Thymus (tissue), 11 donors: Measurements from ENCODE around the gene ALCAM. TPM values are rescaled to one million over a fixed set of nuclear protein-coding genes. Genes with fewer than 3 reads are reported as not detected.
"Not testable (repeated sequence)": the region's sequence is repeated elsewhere in the genome, so short reads cannot be mapped to it uniquely, and the experiment has no call there.

Source experiments
- DNase-seq, 9 donors: peaks; one replicate each; pipeline ENCODE4 v3.0.0-alpha.2; 2013; ENCODE audit warnings: low spot score in 9 of 9, low read depth in 6 of 9, missing footprints in 1 of 9
- H3K27ac ChIP-seq, 2 donors: one replicate each; pipeline ENCODE4 v1.5.1; 2013; ENCODE audit warnings: control low read depth in 1 of 2, low read depth in 1 of 2, low read length in 1 of 2, mild to moderate bottlenecking in 1 of 2, moderate library complexity in 1 of 2
- H3K27me3 ChIP-seq, 2 donors: one replicate each; pipeline ENCODE4 v1.5.1; 2013; ENCODE audit warnings: low read length in 1 of 2; ENCODE audit not compliant: control insufficient read depth in 2 of 2, insufficient read depth in 1 of 2
- H3K36me3 ChIP-seq, 2 donors: one replicate each; pipeline ENCODE4 v1.5.1; 2013; ENCODE audit warnings: low read length in 1 of 2, mild to moderate bottlenecking in 1 of 2, moderate library complexity in 1 of 2; ENCODE audit not compliant: control insufficient read depth in 2 of 2, insufficient read depth in 2 of 2
- H3K4me1 ChIP-seq, 2 donors: one replicate each; pipeline ENCODE4 v1.5.1; 2013; ENCODE audit warnings: low read length in 2 of 2; ENCODE audit not compliant: control insufficient read depth in 2 of 2, insufficient read depth in 2 of 2
- H3K4me3 ChIP-seq, 2 donors: one replicate each; pipeline ENCODE4 v1.5.1; 2013; ENCODE audit warnings: low read length in 2 of 2, control low read depth in 1 of 2, mild to moderate bottlenecking in 1 of 2
- H3K9me3 ChIP-seq, 2 donors: one replicate each; pipeline ENCODE4 v1.5.1; 2013; ENCODE audit warnings: low read length in 1 of 2, mild to moderate bottlenecking in 1 of 2; ENCODE audit not compliant: control insufficient read depth in 2 of 2, insufficient read depth in 1 of 2
- WGBS: extraction: QIAGEN DNeasy Blood & Tissue Kit; methylation state at CpG from one replicate; pipeline ENCODE4 v1.1.7; 2013; 5-methylcytosine and 5-hydroxymethylcytosine counted together
- polyA plus RNA-seq: library from polyadenylated mRNA; stranded (reverse); fragments of 200-250 nt; gene quantifications from one replicate; pipeline ENCODE4 v1.2.3, GENCODE V29; 2013
- total RNA-seq: library from RNA; stranded (reverse); fragments of 120-200 nt; gene quantifications from one replicate; pipeline ENCODE4 v1.2.4, GENCODE V29; 2013
- donor health status: healthy.

The ALCAM gene
- total and polyA plus RNA-seq, 2 donors: 28.4 to 38.3 TPM

DNA sequence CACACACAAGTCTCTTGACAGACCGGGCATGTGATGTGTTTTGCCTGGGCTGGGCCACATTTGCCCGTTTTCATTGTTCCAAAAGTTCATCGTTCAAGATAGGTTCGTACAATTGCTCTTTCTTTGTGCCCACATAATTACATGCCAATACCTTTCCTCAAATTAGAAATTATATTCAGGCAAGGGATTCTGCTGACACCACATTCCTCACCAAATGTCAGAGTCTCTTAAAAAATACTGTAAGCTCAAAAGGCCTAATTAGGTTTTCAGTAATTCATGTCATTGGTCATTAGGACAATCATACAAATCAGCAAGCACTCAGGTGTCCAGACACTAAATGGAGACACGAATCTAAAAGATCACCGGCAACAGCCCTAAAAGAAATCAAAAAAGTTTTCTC is 215.3 kb downstream of the ALCAM start:
- 95% methylated on average over 6 of the region's 6 CpGs for WGBS
- Histone ChIP-seq H3K36me3 (no peaks in the 10 kb centered on the region), H3K27me3 (no peaks in the 10 kb centered on the region), H3K9me3 (no peaks in the 10 kb centered on the region), H3K4me3 (no peak overlapping the region), H3K27ac (no peak overlapping the region), H3K4me1 (no peaks in the 10 kb centered on the region)
- DNase-seq: no peak

DNA sequence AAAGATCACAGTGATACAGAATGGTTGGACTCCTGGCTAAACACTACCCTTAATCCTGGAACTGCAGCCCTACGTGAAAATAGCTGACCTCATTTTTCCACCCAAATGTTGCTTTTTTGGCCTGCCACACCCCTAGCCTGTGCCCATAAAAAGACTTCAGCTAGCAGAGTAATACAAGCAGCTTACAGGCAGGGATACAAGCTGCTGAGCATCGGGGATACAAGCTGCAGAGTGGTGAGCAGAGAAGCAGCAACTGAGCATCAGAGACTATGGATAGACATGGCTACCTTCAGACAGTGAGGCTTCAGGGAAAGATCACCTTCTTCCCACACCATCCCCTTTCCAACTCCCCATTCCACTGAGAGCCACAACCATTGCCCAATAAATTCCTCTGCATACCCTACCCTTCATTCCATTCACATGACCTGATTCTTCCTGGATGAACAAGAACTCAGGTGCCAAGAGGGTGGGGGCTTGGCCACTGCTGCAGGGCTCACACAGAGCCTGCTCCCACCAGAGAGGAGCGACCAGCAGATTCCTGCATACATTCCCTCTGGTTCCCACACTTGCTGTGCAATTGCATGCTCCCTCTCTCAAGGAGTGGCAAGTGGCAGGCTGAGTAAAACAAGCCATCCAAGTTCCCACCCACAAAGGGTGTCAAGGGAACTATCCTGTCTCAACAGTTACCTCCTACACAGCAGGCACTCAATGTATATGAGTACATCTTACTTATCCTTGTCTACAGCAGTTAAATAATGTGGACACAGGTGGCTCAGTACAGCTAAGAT is 217.5 kb downstream of the ALCAM start:
- 95% methylated on average over 3 of the region's 3 CpGs for WGBS
- no peaks in the 10 kb centered on the region for H3K4me1 ChIP-seq
- DNase-seq: no peak
- no peaks in the 10 kb centered on the region for H3K9me3 ChIP-seq
- H3K27me3 ChIP-seq: no peaks in the 10 kb centered on the region
- H3K27ac ChIP-seq: no peak overlapping the region
- no peaks in the 10 kb centered on the region for H3K36me3 ChIP-seq
- H3K4me3 ChIP-seq: no peak overlapping the region

DNA sequence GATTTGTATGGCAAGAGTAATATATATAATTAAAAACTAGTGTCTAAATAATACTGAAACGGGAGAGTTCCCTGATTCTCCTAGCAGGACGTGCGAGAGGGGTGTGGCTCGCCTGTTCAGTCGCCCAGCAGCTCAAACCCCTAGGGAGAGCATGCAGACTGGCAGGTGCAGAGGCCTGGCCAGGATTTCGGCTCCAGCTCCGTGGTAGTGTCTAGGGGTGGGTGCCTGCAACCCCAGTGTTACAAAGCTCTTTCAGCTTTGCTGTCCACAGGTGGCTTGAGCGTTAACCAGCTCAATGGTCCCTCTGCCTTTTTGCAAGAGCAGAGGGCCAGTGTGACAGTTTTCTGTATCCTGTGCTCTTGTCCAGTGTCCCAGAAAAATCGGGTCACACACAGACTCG is 226.6 kb downstream of the ALCAM start:
- Histone ChIP-seq H3K9me3 (no peaks in the 10 kb centered on the region), H3K4me3 (no peak overlapping the region), H3K27me3 (no peaks in the 10 kb centered on the region), H3K36me3 (no peaks in the 10 kb centered on the region), H3K4me1 (no peaks in the 10 kb centered on the region), H3K27ac (no peak overlapping the region)
- WGBS: 94% methylated on average over 10 of the region's 10 CpGs
- DNase-seq: no peak

DNA sequence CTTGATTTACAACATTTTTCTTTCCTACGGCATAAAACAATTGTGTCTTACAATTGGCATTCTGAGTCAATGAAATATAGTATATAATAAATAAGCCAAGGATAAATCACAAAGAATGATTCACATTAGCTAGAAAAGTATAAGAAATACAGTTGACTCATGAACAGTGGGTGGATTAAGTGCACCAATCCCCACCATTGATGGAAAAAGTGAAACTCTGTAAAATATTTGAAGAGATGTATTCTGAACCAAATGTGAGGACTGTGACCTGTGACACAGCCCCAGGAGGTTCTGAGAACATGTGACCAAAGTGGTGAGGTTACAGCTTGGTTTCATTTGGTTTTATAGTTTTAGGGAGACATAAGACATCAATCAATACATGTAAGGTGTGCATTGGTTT is 227.5 kb downstream of the ALCAM start:
- Histone ChIP-seq H3K9me3 (no peaks in the 10 kb centered on the region), H3K4me3 (no peak overlapping the region), H3K27me3 (no peaks in the 10 kb centered on the region), H3K4me1 (no peaks in the 10 kb centered on the region), H3K27ac (no peak overlapping the region), H3K36me3 (no peaks in the 10 kb centered on the region)
- no peak for DNase-seq
- WGBS: 93% methylated on average over 1 of the region's 1 CpG

DNA sequence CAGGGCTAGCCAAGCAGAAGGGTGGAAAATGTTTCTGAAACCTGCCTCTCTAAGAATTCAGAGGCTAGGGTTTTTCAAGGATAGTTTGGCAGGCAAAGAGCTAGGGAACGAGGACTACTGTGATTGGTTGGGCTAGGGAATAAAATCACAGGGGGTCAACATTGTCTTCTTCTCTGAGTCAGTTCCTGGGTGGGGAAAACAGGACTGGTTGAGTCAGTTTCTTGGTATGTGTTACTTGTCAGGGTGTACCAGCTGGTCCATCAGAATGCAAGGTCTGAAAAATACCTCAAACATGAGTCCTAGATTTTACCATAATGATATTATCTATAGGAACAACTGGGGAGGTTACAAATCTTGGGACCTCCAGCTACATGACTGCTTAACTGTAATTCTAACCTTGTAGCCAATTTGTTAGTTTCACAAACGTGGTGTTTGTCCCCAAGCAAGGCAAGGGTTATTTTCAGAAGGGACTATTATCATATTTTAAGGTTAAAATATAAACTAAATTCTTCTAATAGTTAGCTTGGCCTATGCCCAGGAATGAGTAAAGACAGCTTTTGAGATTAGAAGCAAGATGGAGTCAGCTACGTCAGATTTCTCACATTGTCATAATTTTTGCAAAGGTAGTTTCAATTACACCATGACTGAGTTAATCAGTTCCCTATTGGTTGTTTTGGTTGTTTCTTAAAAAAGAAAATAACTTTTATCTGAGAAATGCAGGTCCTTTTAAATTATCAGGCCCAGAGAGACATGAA is 231.5 kb downstream of the ALCAM start:
- Histone ChIP-seq H3K9me3 (no peaks in the 10 kb centered on the region), H3K4me1 (no peaks in the 10 kb centered on the region), H3K27ac (no peak overlapping the region), H3K4me3 (no peak overlapping the region), H3K27me3 (no peaks in the 10 kb centered on the region), H3K36me3 (no peaks in the 10 kb centered on the region)
- DNase-seq: no peak
- WGBS: 90% methylated on average over 3 of the region's 3 CpGs

DNA sequence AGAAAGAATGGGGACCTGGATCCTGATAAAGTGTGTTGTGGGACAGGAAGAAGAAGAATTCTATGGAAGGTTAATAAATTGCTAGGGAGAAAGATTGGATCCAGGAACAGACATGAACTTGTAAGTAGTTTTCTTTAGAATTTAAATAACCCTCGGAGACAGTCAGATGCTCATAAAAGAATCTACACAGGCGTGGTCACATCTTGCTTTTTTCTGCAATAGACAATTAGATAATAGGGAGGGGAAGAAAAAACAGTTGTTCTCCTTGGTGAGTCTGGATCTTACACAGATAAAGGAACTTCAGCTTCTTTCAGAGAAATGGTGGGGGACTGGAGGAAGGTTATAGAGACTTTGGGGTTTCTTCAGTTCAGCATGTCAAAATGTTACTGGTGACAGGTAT is 232.6 kb downstream of the ALCAM start:
- Histone ChIP-seq H3K36me3 (no peaks in the 10 kb centered on the region), H3K4me1 (no peaks in the 10 kb centered on the region), H3K27ac (no peak overlapping the region), H3K9me3 (no peaks in the 10 kb centered on the region), H3K4me3 (no peak overlapping the region), H3K27me3 (no peaks in the 10 kb centered on the region)
- WGBS: 95% methylated on average over 2 of the region's 2 CpGs
- DNase-seq: no peak

DNA sequence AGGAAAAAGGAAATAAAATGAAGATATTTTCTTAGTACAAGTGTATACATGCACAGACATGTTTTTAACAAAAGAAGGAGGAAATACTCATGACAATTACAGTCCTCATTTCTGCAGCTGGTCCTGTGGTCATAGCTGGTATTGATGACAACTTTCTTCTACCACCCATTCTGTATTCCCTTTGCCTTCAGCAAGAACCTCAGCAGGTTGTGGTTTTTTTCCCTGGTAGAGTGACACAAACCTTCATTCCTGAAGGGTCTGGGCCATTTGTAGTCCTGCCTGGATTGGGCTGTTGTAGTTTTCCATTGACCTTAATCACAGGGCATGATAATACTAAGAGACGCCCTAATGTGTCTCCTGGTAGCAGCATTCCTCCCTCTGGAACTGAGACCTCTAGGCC is 235.0 kb downstream of the ALCAM start:
- H3K9me3 ChIP-seq, H3K4me3 ChIP-seq, H3K4me1 ChIP-seq, DNase-seq, H3K36me3 ChIP-seq, H3K27ac ChIP-seq, H3K27me3 ChIP-seq: not testable (repeated sequence)
- WGBS: 100% methylated on average over 1 of the region's 1 CpG

DNA sequence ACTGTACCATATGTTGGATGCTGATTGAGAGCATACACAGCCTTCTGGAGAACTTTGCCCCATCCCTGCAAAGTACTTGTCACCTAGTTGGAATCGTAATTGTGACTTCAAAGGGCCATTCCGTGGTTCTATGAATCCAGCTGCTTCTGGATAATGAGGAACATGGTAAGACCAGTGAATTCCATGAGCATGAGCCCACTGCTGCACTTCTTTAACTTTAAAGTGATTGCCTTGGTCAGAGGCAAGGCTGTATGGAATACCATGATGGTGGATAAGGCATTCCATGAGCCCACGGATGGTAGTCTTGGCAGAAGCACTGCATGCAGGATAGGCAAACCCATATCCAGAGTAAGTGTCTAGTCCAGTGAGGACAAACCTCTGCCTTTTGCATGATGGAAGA is 235.6 kb downstream of the ALCAM start:
- DNase-seq, H3K4me1 ChIP-seq, H3K27ac ChIP-seq, H3K4me3 ChIP-seq, H3K27me3 ChIP-seq, H3K9me3 ChIP-seq, H3K36me3 ChIP-seq: not testable (repeated sequence)
- 94% methylated on average over 3 of the region's 3 CpGs for WGBS

DNA sequence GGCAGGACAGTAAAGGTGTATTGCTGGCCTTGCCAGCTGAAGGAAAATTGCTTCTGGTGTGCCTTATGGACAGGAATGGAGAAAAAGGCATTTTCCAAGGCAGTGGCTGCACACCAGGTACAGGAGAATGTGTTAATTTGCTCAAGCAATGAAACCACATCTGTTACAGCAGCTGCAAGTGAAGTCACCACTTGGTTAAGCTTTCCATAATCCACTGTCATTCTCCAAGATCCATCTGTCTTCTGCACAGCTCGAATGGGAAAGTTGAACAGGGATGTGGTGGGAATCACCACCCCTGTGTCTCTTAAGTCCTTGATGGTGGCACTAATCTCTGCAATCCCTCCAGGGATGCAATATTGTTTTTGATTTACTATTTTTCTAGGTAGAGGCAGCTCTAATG is 236.8 kb downstream of the ALCAM start:
- DNase-seq, H3K4me3 ChIP-seq, H3K9me3 ChIP-seq, H3K36me3 ChIP-seq, H3K4me1 ChIP-seq, H3K27ac ChIP-seq, H3K27me3 ChIP-seq: not testable (repeated sequence)
- WGBS: 88% methylated on average over 1 of the region's 1 CpG
